SK-N-SH treated with all-trans-retinoic acid at 6 μM for 48 hours (cell line): ENCODE results near the gene PCGF5.

ENCODE experiments used
- ATAC-seq: fragments of 200-7000 bp; cut with Tn5 transposase; 3 replicates; pipeline ENCODE4 v1.9.1; 2020; ENCODE audit warnings: mild to moderate bottlenecking, moderate library complexity
- ARNTL ChIP-seq: fragments of 450-650 bp; formaldehyde crosslinking; IDR thresholded peaks from 2 replicates; pipeline ENCODE4 v1.5.0; 2020; ENCODE audit warnings: low read depth, mild to moderate bottlenecking, moderate library complexity, borderline replicate concordance
- BACH2 ChIP-seq: fragments of 250-450 bp; sonication (Bioruptor Pico); IDR thresholded peaks from 2 replicates; pipeline ENCODE4 v1.9.0; 2021; ENCODE audit warnings: mild to moderate bottlenecking, borderline replicate concordance
- CREB5 ChIP-seq: fragments of 250-450 bp; sonication (Bioruptor Pico); IDR thresholded peaks from 2 replicates; pipeline ENCODE4 v1.5.1; 2020; ENCODE audit warnings: low read depth, mild to moderate bottlenecking, moderate library complexity
- CSRNP3 ChIP-seq: fragments of 250-450 bp; sonication (Bioruptor Pico); IDR thresholded peaks from 2 replicates; pipeline ENCODE4 v1.5.1; 2021; ENCODE audit warnings: mild to moderate bottlenecking, moderate library complexity
- ESRRG ChIP-seq: fragments of 250-450 bp; sonication (Bioruptor Pico); IDR thresholded peaks from 2 replicates; pipeline ENCODE4 v1.6.1; 2021; ENCODE audit warnings: mild to moderate bottlenecking
- GLIS3 ChIP-seq: fragments of 250-450 bp; sonication (Bioruptor Pico); IDR thresholded peaks from 2 replicates; pipeline ENCODE4 v1.5.0; 2020; ENCODE audit warnings: mild to moderate bottlenecking, moderate library complexity
- ISL1 ChIP-seq: fragments of 250-450 bp; sonication (Bioruptor Pico); IDR thresholded peaks from 2 replicates; pipeline ENCODE4 v2.1.2; 2022; ENCODE audit warnings: mild to moderate bottlenecking, moderate library complexity
- OSR1 ChIP-seq: fragments of 250-450 bp; sonication (Bioruptor Pico); IDR thresholded peaks from 2 replicates; pipeline ENCODE4 v1.8.0; 2022; ENCODE audit warnings: moderate library complexity, mild to moderate bottlenecking, inconsistent platforms
- PATZ1 ChIP-seq: fragments of 250-450 bp; sonication (Bioruptor Pico); IDR thresholded peaks from 2 replicates; pipeline ENCODE4 v1.8.0; 2020; ENCODE audit warnings: mild to moderate bottlenecking, moderate library complexity, borderline replicate concordance
- POU6F1 ChIP-seq: fragments of 250-450 bp; sonication (Bioruptor Pico); IDR thresholded peaks from 2 replicates; pipeline ENCODE4 v1.8.0; 2021; ENCODE audit warnings: low read depth, mild to moderate bottlenecking, moderate library complexity, borderline replicate concordance
- PPARA ChIP-seq: fragments of 250-450 bp; sonication (Bioruptor Pico); IDR thresholded peaks from 2 replicates; pipeline ENCODE4 v1.5.0; 2020; ENCODE audit warnings: mild to moderate bottlenecking, borderline replicate concordance
- RARB ChIP-seq: fragments of 250-450 bp; sonication (Bioruptor Pico); IDR thresholded peaks from 2 replicates; pipeline ENCODE4 v1.8.0; 2021; ENCODE audit warnings: mild to moderate bottlenecking, moderate library complexity
- SNAI2 ChIP-seq: fragments of 250-450 bp; sonication (Bioruptor Pico); IDR thresholded peaks from 2 replicates; pipeline ENCODE4 v1.5.0; 2020; ENCODE audit warnings: mild to moderate bottlenecking, moderate library complexity
- TCF4 ChIP-seq: fragments of 250-450 bp; sonication (Bioruptor Pico); IDR thresholded peaks from 2 replicates; pipeline ENCODE4 v1.8.0; 2021; ENCODE audit warnings: mild to moderate bottlenecking, moderate library complexity, borderline replicate concordance
- TOX ChIP-seq: fragments of 250-450 bp; sonication (Bioruptor Pico); IDR thresholded peaks from 2 replicates; pipeline ENCODE4 v1.8.0; 2021; ENCODE audit warnings: mild to moderate bottlenecking, moderate library complexity, borderline replicate concordance
- TSHZ2 ChIP-seq: fragments of 250-450 bp; sonication (Bioruptor Pico); IDR thresholded peaks from 2 replicates; pipeline ENCODE4 v1.5.0; 2020; ENCODE audit warnings: mild to moderate bottlenecking, moderate library complexity
- ZC3H10 ChIP-seq: fragments of 250-450 bp; sonication (Bioruptor Pico); IDR thresholded peaks from 2 replicates; pipeline ENCODE4 v1.5.1; 2021; ENCODE audit warnings: mild to moderate bottlenecking, moderate library complexity
- ZFP30 ChIP-seq: fragments of 450-650 bp; formaldehyde crosslinking; IDR thresholded peaks from 2 replicates; pipeline ENCODE4 v1.5.0; 2022; ENCODE audit warnings: mild to moderate bottlenecking, moderate library complexity
- ZNF70 ChIP-seq: fragments of 450-650 bp; formaldehyde crosslinking; IDR thresholded peaks from 2 replicates; pipeline ENCODE4 v1.5.0; 2020; ENCODE audit warnings: mild to moderate bottlenecking, moderate library complexity
- ZNF8 ChIP-seq: fragments of 450-650 bp; formaldehyde crosslinking; IDR thresholded peaks from 2 replicates; pipeline ENCODE4 v1.5.0; 2020; ENCODE audit warnings: mild to moderate bottlenecking, moderate library complexity

The PCGF5 gene

GRCh38 chr10:91226093-91226492, 5.6 kb downstream of the PCGF5 start:
- TF ChIP-seq ZC3H10 (CRISPR knock-in tag), result no peak
- TF ChIP-seq PATZ1 (CRISPR knock-in tag), result no peak
- no peak for TF ChIP-seq TCF4 (CRISPR knock-in tag)
- TF ChIP-seq TSHZ2 (CRISPR knock-in tag), result no peak
- TF ChIP-seq CREB5, result no peak
- no peak for TF ChIP-seq BACH2 (CRISPR knock-in tag)
- no peak for TF ChIP-seq CSRNP3 (CRISPR knock-in tag)
- no peak for TF ChIP-seq ARNTL (CRISPR knock-in tag)
- TF ChIP-seq GLIS3 (CRISPR knock-in tag), result no peak
- TF ChIP-seq ZNF8 (CRISPR knock-in tag), result no peak
- no peak for TF ChIP-seq ESRRG (CRISPR knock-in tag)
- no peak for TF ChIP-seq OSR1 (CRISPR knock-in tag)
- TF ChIP-seq RARB (CRISPR knock-in tag), result no peak
- no peak for TF ChIP-seq ZNF70 (CRISPR knock-in tag)
- no peak for TF ChIP-seq TOX (CRISPR knock-in tag)
- TF ChIP-seq PPARA (CRISPR knock-in tag), result no peak
- TF ChIP-seq ZFP30 (CRISPR knock-in tag), result no peak
- TF ChIP-seq POU6F1, result no peak
- TF ChIP-seq ISL1, result no peak
- TF ChIP-seq SNAI2, result no peak
- ATAC-seq, result no peak

GRCh38 chr10:91227576-91227975, 7.1 kb downstream of the PCGF5 start:
- ATAC-seq, result no peak
- TF ChIP-seq OSR1 (CRISPR knock-in tag) (no peak), ARNTL (CRISPR knock-in tag) (no peak), BACH2 (CRISPR knock-in tag) (no peak), TOX (CRISPR knock-in tag) (no peak), POU6F1 (no peak), ESRRG (CRISPR knock-in tag) (no peak), ZFP30 (CRISPR knock-in tag) (no peak), SNAI2 (no peak)

- no peak for TF ChIP-seq ESRRG (CRISPR knock-in tag)
- TF ChIP-seq OSR1 (CRISPR knock-in tag), result no peak
- no peak for TF ChIP-seq PATZ1 (CRISPR knock-in tag)
- TF ChIP-seq ISL1, result no peak
- TF ChIP-seq GLIS3 (CRISPR knock-in tag), result no peak
- no peak for TF ChIP-seq RARB (CRISPR knock-in tag)
- ATAC-seq, result no peak
Observed at GRCh38 chr10:91229683-91230082, 9.2 kb downstream of the PCGF5 start.
